ENCODE data around the gene ST6GALNAC3. TPM values are rescaled to one million over a fixed set of nuclear protein-coding genes. Genes with fewer than 3 reads are reported as not detected.

ST6GALNAC3 gene
- total RNA-seq, 1 experiment from 2014 or later = not detected

DNA sequence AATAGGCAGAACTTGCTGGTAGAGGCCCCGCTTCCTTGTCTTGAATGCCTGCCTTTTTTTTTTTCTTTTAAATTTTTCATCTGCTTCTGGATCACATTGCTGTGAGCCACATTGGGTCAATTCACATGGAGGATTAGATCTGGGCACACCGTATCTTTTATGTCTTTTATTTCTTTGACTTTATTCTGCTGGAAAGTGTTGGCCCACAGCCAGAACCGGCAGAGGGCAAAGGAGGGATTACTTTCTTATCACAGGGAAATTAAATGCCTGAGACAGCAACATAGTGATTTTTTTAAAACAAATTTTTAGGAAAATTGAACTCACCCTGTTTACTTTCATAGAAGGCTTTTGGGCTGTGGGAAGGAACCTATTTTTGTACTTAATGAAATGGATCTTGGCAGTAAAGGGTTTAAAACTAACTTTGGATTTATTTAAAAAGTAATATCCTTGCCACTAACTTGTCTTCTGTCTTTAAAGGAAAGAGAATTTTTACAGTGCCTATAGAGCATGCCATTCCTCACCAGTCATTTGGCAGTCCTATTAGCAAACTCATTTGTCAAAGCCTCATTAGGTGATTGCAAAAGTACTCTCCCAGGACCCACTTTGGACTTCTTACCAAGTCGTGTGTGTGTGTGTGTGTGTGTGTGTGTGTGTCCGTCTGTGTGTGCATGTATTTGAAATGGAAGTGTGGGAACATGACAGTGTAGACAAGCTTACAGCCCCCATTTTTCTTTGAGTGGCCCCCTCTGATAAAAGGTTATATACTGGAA lies 68.4 kb downstream of the ST6GALNAC3 start:
- DNase-seq (ENCODE audit: low read depth) = no peak

DNA sequence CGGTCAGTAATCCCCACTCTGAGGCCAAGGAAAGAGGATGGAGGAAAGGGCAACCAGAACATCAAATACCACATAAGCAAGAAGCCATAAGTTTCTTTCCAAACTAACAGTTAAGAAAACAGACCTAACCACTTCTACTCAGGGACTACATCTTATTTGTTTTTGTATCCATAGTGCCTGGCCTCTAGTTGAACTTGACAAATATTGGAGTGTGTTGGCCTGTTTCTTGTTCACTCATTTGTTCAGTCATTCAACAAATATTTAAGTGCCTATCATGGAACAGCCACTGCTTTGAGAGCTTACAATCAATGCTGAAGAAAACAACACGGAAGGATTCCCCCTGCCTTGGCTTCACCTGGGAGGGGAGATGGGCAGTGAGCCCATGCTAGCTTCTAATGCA lies 69.7 kb downstream of the ST6GALNAC3 start:
- DNase-seq (ENCODE audit: low read depth) = no peak

DNA sequence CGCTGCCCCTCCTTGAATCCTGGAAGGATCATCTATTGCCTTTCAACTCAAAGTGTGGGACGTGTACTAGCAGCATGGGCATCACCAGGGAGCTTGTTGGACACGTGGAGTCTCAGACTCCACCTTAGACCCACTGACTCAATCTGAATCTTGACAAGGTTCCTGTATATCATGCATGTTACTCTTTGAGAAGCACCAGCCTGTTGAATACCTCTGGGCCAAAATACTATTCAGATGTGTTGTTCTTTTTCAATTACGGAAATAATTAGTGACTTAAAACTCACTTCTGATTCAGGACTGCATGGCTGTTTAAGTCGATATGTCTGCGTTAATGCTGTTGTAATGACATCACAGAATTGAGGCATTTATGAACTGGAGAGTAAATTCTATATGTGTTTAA lies 70.8 kb downstream of the ST6GALNAC3 start:
- no peak for DNase-seq (ENCODE audit: low read depth)

DNA sequence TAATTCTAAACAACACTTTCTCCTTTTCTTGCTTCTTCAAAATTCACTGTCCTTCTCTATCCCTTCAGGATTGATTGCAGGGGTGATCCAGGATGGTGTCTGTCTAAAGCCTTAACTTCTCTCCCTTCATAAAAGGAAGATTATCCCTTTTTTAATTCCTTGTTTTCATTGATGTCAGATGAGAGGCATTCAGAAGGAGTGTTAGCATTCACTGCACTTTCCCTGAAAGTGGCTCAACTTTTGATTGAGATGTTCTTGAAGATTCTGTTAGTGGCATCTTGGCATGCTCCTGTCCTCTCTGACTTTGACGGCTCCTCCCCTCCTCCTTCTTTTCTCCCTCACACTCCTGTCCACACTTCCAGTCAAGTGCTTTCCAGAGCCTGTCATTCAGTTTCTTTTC lies 71.6 kb downstream of the ST6GALNAC3 start:
- DNase-seq (ENCODE audit: low read depth) = no peak

DNA sequence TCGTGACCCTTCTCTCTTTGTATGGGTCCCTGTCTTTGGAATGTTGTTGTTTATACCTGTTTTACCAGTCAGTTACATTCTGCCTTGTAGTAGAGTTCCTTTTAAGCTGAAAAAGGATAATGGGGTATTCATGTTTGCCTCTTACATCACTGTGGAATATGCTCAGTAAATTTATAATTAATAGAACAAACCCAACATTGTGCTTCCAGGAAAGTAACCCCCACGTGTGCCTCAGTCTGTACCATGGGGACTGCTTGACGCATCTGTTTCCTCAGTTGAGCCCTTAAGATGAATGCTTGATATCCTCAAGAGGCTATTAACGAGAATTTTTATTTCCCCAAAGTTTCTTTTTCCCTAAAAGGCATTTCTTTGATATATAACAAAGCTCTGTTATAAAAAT lies 73.4 kb downstream of the ST6GALNAC3 start:
- no peak for DNase-seq (ENCODE audit: low read depth)

DNA sequence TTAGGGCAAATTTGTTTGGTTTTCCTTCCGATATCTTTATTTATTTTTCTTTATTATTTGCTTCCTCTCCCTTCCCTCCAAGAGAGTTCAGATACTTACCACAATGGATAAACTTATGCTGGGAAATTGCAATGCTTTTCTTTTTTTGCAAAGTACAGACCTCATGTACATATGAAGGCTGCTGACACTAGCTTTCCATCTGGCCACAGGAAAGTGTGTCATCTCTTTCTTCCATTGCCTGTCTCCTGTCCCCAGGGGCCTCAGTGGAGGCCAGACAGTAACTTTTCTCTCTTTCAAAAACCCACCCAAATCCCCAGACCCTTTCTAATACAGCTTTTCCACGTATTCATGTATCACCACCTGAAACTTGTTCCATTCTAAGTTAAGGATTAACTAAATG lies 73.9 kb downstream of the ST6GALNAC3 start:
- no peak for DNase-seq (ENCODE audit: low read depth)

DNA sequence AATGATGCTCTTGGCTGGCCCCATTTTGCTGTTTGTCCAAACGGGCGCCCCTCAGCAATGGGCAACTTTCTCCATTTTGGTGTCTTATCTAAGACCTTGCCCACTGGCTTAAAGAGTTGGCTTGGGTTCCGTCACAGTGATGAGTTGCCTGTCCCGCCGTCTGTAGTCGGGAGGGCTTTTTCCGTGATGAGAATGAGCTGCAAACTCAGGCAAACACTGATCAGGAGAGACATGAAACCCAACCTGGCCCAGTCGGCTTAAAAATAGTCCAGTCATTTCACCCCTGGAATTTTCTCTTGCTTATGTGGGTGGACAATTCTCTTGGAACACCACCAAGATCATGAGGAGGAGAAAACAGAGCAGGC lies 79.3 kb downstream of the ST6GALNAC3 start:
- DNase-seq (ENCODE audit: low read depth) = no peak

DNA sequence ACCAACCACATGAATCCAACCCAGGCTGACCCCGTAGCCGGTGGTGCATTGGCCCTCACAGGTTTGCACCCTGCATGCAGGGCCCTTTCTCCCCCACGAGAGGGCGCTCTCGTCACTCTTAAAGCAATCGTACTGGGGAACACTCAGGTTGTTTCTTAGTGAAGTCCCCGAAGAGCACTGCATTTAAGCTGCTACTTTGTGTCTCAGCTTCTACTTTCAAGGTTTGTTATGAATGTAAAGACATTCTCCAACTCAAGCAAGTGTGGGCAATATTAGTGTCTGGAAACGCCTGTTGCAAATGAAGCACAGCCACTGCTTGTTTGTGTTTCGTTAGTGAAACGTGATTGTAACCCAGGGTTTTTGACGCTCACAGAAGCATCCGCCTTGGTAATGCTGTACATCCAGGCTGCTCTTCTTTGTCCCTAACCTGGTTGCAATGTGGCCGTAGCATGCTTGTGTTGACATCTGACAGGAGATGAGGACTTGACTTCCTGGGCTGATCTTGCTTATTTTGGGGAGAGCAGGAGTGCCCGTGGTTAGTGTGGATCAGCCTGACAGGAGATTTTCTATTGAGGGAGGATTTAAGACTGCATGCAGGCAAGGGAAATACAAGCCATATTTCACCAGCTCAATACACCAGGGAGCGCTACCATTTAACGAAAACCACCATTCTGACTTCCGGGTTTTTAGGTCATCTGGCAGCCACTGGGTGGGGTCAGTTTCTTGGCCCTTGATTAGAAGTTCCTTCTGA lies 79.8 kb downstream of the ST6GALNAC3 start:
- DNase-seq (ENCODE audit: low read depth) = peak; percentile 62

DNA sequence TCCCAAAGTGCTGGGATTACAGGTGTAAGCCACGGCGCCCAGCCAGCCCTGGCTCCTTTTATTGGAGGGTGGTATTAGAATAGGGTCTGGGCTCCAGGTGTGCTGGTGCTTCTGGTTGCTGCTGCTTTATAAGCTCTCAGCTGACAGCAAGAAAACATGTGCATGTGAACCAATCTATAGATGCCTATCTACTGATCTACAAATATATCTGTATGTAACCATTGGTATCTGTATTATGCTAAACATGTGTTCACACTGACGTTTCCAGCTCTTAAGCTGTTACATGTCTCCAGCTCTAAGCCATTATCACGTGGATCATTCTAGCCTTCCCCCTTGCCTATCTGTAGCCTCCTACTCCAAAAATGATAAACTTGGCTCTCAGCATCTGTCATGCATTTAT lies 82.4 kb downstream of the ST6GALNAC3 start:
- DNase-seq (ENCODE audit: low read depth) = no peak

DNA sequence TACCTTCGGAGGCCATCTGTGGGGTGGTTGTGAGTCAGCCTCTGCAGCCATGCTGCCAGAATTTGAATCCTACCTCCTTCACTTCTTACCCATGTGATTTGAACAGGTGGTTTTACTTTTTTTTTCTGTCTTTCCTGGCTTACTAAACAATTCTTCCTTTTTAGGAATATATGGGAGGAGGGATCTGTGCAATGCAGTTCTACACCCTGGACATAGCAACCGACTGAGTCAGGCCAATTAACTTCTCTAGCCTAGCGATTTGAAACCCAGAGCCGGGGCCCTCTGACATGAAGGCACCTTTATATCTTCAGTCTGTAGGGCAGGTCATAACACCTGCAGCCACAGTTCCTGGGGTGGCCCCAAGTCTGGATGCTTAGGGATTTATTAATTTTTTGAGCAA lies 83.6 kb downstream of the ST6GALNAC3 start:
- peak; percentile 15 for DNase-seq (ENCODE audit: low read depth)

DNA sequence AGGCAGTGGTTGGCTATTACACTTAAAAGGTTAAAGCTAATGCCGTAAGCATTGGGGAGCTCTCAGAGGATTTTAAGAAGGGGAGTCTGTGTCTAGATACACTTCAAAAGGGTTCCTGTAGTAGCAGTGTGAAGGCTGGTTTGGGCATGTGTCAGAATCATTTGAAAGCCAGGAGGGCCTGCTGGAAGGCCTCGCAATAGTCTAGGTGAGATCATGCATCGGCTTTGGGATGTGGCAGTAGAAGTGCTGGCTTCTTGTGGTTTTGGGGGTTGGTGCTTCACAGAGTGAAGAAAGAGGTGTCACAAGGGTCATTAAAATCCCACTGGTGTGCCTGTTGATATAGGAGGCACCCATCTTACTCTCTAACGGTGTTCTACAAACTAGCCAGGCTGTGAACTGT lies 85.7 kb downstream of the ST6GALNAC3 start:
- no peak for DNase-seq (ENCODE audit: low read depth)

DNA sequence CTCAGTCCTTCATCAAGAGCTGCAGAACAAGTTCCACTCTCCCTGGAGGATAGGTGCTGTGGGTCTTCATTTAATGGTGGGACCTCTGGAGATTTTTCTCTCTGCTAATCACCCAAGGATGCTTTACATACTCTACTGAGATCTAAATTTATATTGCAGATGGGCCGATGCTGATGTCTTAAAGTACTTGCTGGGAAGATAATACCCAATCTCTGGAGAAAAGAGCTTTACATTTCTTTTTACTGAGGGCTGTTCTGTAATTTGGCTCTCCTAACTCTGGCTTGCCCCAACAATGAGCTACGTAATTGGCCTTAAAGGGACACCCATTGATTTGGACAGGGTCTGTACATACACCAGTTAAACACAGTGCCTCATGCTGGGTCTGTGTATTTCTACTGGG lies 86.9 kb downstream of the ST6GALNAC3 start:
- no peak for DNase-seq (ENCODE audit: low read depth)

DNA sequence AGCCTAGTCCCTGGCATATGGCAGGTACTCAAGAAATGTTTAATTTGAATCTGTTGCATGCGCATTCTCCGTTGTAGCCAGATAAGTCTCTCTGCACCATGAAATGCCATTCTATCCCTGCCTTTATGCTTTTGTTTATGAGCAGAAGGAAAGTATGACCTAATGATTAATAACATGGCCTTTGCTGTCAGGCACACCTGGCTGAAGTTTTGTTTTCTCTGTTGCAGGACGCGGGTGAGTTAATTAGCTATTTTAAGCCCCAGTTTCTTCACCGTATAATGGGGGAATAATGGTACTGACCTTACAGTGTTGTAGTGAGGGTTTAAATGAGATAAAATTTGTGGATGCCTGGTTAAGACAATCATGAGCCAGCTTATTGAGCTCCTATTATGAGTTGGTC lies 87.7 kb downstream of the ST6GALNAC3 start:
- no peak for DNase-seq (ENCODE audit: low read depth)

DNA sequence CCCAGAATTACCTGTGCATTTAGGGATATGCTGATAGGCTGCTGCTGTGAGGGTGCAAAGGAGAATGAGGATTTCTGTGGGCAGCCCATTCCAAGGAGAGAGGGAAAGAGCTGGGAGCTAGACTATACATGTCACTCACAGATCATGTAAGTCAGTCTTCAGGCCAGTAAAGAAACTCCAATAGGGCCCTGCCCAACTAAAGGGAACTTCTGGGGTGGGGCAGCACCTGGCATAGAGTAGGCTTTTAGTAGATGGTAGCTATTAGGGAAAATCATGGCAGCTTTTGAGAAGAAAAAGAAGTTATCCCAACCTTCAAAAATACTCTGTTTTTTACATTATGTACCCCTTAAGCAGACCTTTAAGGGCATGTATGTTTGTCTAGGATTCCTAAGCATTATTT lies 89.6 kb downstream of the ST6GALNAC3 start:
- DNase-seq (ENCODE audit: low read depth) = no peak

DNA sequence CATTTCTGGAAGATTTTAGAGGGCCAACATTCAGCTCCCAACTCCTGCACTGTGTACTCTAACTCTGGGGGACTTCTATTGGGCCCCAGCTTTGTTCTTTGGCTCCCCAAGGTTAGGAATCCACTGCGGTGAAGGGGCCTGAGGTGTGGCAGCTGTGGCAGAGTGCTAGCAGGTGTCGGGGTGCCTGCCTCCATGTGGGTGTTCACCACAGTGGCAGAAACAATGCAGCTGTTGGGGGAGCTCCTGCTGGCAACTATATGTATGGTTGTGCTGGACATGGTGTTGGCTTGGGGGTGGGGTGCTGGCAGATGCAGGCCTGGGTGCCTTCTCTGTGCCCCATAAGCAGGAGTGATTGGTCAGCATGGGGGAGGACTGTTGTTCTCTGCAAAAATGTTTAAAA lies 95.5 kb downstream of the ST6GALNAC3 start:
- no peak for DNase-seq (ENCODE audit: low read depth)

DNA sequence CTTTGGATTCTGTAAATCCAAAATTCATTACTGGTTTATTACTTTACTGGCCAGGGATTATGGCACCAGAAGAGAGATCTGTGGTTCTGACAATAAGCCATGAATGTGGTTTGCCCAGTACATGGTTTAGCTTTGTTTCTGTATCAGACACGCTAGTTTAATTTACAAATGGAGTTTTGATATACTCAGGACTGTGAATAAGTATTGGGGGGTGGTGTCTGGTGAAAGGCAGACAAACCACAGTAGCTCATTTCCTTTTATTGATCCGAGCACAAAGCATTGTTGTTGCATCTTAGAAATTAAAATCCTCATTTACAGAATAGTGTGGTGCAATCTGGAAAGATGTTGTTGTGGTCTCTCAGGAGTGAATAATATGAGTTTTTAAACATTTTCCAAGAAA lies 96.0 kb downstream of the ST6GALNAC3 start:
- no peak for DNase-seq (ENCODE audit: low read depth)

DNA sequence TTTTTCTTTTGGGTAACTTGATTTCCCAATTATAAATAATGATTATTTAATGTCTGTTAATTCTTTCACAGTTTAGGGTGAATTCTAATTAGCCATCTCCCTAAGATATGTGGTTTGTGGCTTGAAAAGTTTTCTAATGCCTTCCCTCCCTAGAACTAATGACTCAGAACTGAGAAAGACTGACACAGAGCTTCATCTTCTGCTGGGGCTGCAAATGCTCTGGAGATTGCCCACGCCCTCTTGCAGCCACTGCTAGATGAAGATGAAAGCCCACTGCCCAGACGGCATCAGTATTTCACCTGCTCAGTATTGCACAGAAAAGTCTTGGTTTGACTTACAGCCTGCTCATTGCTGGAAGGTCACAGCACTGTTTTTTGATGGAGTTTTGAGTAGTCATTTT lies 101.5 kb downstream of the ST6GALNAC3 start:
- DNase-seq (ENCODE audit: low read depth) = no peak

DNA sequence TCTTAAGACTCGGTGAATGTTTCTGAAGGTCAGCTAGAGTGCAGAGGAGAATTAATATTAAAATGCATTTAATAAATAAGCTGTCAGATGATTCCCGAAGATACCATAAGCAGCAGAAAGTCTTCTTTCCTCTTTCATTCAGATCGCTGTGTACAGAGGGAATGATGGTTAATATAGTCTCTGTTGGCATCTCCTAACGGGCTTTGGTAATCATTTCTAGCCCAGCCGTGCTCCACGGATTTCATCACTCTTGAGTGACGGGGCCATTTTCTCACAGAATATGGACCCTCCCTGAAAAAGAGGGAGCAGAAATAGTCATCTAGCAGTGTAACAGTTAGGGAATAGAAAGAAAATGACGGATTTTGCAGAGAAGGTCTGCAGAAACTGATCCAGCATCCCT lies 103.1 kb downstream of the ST6GALNAC3 start:
- no peak for DNase-seq (ENCODE audit: low read depth)

DNA sequence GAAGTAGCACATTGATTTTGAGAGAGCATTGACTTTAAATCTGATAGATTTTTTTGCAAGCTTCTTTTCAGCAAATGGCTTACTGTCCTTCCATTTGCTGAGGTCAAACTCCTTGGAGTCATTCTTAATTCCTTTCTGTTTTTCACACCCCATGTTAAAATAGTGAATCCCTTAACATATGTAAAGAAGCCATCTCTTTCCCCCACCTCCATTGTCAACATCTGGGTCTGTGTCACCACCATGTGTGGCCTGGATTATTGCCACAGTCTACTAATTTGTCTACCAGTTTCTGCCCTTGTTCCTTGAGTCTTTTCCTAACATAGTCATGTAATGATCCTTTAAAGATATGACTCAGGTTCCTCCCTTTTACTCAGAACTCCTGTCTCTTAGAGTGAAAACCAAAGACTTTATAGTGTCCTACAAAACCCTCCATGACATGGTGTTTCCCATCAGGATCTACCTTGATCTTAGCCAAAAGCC lies 104.7 kb downstream of the ST6GALNAC3 start:
- no peak for DNase-seq (ENCODE audit: low read depth)

DNA sequence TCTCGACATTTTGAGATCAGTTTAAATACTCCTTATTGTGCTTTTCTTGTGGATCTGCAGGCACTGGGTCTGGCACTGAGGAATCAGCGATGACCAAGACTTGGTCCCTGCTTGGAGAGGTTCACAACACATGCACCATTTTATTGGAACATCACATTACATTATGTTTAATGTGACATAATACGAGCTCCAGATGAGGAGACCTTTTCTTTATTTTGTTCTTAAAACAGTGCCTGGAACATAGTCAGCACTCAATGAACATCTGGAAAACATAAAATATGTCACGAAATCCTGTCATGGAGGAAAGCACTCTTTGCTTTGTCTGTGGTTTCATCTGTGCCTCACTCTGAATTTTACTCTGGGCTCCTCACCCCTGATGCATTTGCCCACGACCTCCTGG lies 110.7 kb downstream of the ST6GALNAC3 start:
- DNase-seq (ENCODE audit: low read depth) = no peak

DNA sequence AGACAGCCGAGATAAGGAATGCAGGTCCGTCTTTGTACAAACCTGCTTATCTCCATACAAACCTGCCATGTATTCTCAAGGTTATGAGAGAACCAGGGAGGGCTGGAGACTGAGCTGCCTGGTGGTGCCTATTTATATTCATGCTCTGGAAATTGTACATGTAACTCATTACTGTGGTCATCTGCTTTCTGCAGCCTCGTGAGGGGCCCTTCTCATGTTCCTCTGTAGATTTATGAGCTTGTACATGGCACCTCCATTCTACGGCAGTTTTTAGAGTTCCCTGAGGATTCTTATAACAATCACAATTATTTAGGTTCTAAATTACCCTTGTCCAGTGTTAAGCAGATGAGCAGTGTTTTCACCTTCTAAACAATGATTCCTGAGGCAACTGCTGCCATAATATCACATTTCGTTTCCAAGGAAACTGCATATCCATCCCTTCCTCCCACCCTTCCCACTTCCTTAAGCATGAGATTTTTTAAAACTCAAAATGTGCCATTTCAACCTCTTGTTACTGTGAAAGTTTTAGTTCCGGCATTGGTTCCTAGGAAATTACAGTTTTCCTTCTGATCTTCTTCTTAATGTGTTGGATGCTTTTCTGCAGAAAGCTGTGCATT lies 112.1 kb downstream of the ST6GALNAC3 start:
- DNase-seq (ENCODE audit: low read depth) = no peak

DNA sequence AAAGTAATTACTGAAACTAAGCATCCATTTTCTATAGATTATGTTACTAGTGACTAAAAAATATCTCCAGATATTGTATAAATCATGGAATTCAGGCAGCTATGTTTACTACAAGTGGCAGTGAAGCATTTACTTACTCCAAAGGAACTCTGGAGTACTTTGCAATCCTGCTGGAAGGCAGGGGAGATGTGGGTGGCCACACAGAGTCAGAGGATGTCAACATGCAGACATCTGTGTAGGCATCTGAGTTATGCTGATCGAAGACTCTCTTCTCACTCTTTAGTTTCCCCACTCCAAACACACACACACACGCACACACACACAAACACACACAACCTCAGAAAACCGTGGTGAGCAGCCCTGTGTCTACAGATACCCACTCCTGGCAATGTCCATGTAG lies 112.9 kb downstream of the ST6GALNAC3 start:
- no peak for DNase-seq (ENCODE audit: low read depth)

DNA sequence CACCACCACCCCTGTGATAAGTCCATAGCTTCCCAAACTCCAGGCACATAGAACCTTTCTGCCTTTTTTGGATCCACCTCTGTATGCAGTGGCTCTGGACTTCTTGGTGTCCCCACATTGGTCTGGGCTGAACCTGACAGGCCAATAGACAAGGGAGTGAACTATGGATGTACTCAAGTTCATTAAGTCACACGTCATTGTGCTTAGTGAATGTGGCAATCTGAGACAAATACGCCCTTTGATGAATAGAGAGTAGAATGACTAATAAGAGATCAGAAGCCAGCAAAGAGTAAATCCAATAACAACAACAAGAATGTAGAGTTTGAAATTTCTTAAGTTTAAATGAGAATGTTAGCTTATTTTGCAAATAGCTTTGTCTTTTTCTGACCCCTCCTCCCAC lies 114.8 kb downstream of the ST6GALNAC3 start:
- DNase-seq (ENCODE audit: low read depth) = no peak

Data from LHCN-M2 (cell line).